Muscle of leg (tissue), 11 donors: ENCODE data around the gene ASNSD1. TPM values are rescaled to one million over a fixed set of nuclear protein-coding genes. Genes with fewer than 3 reads are reported as not detected.
"Not testable (repeated sequence)": the region's sequence is repeated elsewhere in the genome, so short reads cannot be mapped to it uniquely, and the experiment has no call there.

Experiments
- DNase-seq: peaks from one replicate; pipeline ENCODE4 v3.0.0; 2013
- H3K27ac ChIP-seq: one replicate; pipeline ENCODE4 v1.5.1; 2013; ENCODE audit warnings: mild to moderate bottlenecking, low read length, control low read depth
- H3K27me3 ChIP-seq: one replicate; pipeline ENCODE4 v1.6.1; 2013; ENCODE audit warnings: low read length; ENCODE audit not compliant: control insufficient read depth, insufficient read depth
- H3K36me3 ChIP-seq: one replicate; pipeline ENCODE4 v1.6.1; 2013; ENCODE audit warnings: low read length; ENCODE audit not compliant: control insufficient read depth, insufficient read depth
- H3K4me1 ChIP-seq: one replicate; pipeline ENCODE4 v1.6.1; 2013; ENCODE audit warnings: low read length; ENCODE audit not compliant: control insufficient read depth, insufficient read depth
- H3K4me3 ChIP-seq: one replicate; pipeline ENCODE4 v1.5.1; 2013; ENCODE audit warnings: low read length, control low read depth
- H3K9me3 ChIP-seq: replicated peaks from 2 replicates; pipeline ENCODE4 v1.6.1; 2013; ENCODE audit warnings: low read depth, low read length; ENCODE audit not compliant: control insufficient read depth
- WGBS: methylation state at CpG from one replicate; pipeline ENCODE4 v1.1.5; 2013; ENCODE audit warnings: missing lambda C conversion rate; ENCODE audit not compliant: insufficient coverage; 5-methylcytosine and 5-hydroxymethylcytosine counted together
- polyA plus RNA-seq, 8 donors: library from polyadenylated mRNA; unstranded; fragments of 120-200 nt; gene quantifications; one replicate each; pipeline versions ENCODE4 v1.2.1 to v1.2.3, GENCODE V29; 2013; ENCODE audit warnings: inconsistent platforms in 1 of 8, low replicate concordance in 1 of 8; ENCODE audit not compliant: insufficient read length in 8 of 8, insufficient read depth in 1 of 8
- total RNA-seq: library from RNA; stranded (reverse); fragments of 120-200 nt; gene quantifications from one replicate; pipeline ENCODE4 v1.2.4, GENCODE V29; 2013

Gene ASNSD1
- total and polyA plus RNA-seq, 9 donors = 32.1 to 49.7 (median 38.5) TPM

- H3K4me3 ChIP-seq = peak overlapping the region; percentile 88
- H3K27ac ChIP-seq = peak overlapping the region; percentile 78
- WGBS = 0% methylated on average over 2 of the region's 9 CpGs
- peaks cover 3% of the 10 kb centered on the region for H3K36me3 ChIP-seq
- no peak for DNase-seq
- H3K27me3 ChIP-seq = no peaks in the 10 kb centered on the region
- no peaks in the 10 kb centered on the region for H3K9me3 ChIP-seq
- H3K4me1 ChIP-seq = peaks cover 8% of the 10 kb centered on the region
Measured at GRCh38 chr2:189661957-189662321, 680 bp downstream of the ASNSD1 start.

- Histone ChIP-seq H3K27me3 (no peaks in the 10 kb centered on the region), H3K4me3 (no peak overlapping the region), H3K36me3 (peaks cover 9% of the 10 kb centered on the region), H3K27ac (no peak overlapping the region), H3K4me1 (peaks cover 8% of the 10 kb centered on the region), H3K9me3 (no peaks in the 10 kb centered on the region)
- 41% methylated on average over 4 of the region's 5 CpGs for WGBS
- no peak for DNase-seq
Measured at GRCh38 chr2:189662669-189663226, 1.5 kb downstream of the ASNSD1 start.

DNA sequence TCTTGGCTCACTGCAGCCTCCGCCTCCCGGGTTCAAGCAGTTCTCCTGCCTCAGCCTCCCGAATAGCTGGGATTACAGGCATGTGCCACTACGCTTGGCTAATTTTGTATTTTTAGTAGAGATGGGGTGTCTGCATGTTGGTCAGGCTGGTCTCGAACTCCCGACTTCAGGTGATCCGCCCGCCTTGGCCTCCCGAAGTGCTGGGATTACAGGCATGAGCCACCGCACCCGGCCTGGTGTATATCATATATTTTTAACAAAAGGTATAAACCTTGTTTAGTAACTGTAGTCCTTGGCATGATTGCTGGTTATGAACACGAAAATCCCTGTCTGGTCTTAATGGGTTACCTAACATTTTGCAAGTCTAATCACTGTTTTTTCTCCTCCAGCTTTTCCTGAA lies 2.1 kb downstream of the ASNSD1 start:
- not testable (repeated sequence) for H3K9me3 ChIP-seq, H3K4me1 ChIP-seq, H3K27me3 ChIP-seq, DNase-seq, H3K4me3 ChIP-seq, H3K27ac ChIP-seq
- WGBS = no CpG with 5 or more reads among the region's 12 CpGs
- H3K36me3 ChIP-seq = peaks cover 15% of the 10 kb centered on the region

DNA sequence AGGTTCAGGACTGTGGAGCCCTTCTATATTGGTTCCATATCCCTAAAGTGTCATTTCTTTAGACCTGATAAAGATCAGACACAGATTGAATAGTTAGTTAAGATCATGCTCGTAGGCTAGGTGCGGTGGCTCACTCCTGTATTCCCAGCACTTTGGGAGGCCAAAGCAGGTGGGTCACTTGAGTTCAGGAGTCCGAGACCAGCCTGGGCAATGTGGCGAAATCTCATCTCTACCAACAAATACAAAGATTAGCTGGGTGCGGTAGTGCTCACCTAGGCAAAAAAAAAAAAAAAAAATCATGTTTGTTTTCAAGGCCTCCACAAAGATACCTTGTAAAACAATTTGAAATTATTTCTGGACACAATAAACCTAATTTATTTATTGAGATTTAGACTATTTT lies 8.7 kb downstream of the ASNSD1 start:
- DNase-seq = no peak
- no peaks in the 10 kb centered on the region for H3K9me3 ChIP-seq
- H3K36me3 ChIP-seq = peaks cover 35% of the 10 kb centered on the region
- WGBS = no CpG with 5 or more reads among the region's 5 CpGs
- no peak overlapping the region for H3K4me3 ChIP-seq
- H3K27ac ChIP-seq = no peak overlapping the region
- no peaks in the 10 kb centered on the region for H3K27me3 ChIP-seq
- peaks cover 9% of the 10 kb centered on the region for H3K4me1 ChIP-seq

DNA sequence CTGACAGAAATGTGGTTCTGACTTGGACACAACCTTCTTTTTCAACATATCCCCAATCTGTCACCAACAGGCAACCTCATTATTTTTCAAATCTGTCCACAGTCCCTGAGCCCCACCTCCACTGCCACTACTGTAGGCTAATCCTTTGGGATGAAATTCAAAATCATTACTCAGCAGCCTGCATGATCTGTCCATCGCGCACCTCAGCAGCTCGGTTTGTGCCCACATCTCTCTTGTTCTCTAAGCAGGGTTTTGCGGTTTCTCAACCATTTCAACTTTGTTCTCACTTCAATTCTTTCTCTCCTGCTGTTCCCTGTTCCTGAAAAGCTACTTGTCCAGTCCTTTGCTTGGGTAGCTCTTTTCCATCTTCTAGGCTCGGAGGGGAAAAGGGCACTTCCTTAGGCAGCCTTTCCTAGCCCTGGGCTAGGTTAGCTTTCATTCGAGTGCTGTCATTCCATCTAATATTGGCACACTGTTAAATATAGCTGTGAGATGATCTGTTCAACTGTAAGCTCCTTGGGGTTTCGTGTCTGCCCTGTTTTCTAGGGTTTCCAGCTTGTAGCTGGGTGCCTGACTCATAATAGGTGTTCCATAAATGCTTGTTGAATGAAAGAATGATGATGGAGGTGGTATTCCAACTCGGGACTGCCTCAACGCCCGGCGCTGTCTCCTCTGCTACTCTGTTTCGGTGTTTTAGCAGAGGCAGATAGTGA lies 12.6 kb downstream of the ASNSD1 start:
- H3K36me3 ChIP-seq = peaks cover 23% of the 10 kb centered on the region
- H3K27me3 ChIP-seq = no peaks in the 10 kb centered on the region
- peak overlapping the region; percentile 81 for H3K27ac ChIP-seq
- DNase-seq = no peak
- peaks cover 9% of the 10 kb centered on the region for H3K9me3 ChIP-seq
- 31% methylated on average over 10 of the region's 12 CpGs for WGBS
- peaks cover 12% of the 10 kb centered on the region for H3K4me1 ChIP-seq
- H3K4me3 ChIP-seq = peak overlapping the region; percentile 80

- WGBS = under 1% methylated on average over 60 of the region's 62 CpGs
- peaks cover 23% of the 10 kb centered on the region for H3K36me3 ChIP-seq
- peaks cover 9% of the 10 kb centered on the region for H3K9me3 ChIP-seq
- H3K4me1 ChIP-seq = peaks cover 12% of the 10 kb centered on the region
- DNase-seq = peak; percentile 93
- H3K27me3 ChIP-seq = no peaks in the 10 kb centered on the region
- peak within 1 kb of the TSS; percentile 92 for H3K27ac ChIP-seq
- H3K4me3 ChIP-seq = peak within 1 kb of the TSS; percentile 80
Measured at GRCh38 chr2:189674374-189675112, 13.3 kb downstream of the ASNSD1 start, which contains the start of gene ANKAR. Gene ANKAR, plus strand, starts transcription at chr2:189674670. Its CDS starts 1,821 bp downstream, at chr2:189676491.

DNA sequence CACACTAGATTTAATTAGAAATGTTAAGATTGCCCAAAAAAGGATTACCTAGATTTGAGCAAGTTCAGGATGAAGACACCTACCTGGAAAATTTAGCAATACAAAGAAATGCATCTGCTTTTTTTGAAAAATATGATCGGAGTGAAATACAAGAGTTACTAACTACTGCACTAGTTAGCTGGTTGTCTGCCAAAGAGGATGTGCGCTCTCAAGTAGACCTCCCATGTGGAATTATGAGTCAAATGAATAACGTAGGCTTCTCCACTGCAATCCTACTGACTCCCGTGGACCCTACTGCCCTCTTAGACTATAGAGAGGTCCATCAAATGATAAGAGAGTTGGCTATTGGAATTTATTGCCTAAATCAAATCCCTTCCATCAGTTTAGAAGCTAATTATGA lies 15.2 kb downstream of the ASNSD1 start:
- Histone ChIP-seq H3K4me1 (peaks cover 12% of the 10 kb centered on the region), H3K27ac (no peak overlapping the region), H3K4me3 (no peak overlapping the region), H3K9me3 (peaks cover 9% of the 10 kb centered on the region), H3K36me3 (peaks cover 16% of the 10 kb centered on the region), H3K27me3 (no peaks in the 10 kb centered on the region)
- DNase-seq = no peak
- WGBS = no CpG with 5 or more reads among the region's 4 CpGs

DNA sequence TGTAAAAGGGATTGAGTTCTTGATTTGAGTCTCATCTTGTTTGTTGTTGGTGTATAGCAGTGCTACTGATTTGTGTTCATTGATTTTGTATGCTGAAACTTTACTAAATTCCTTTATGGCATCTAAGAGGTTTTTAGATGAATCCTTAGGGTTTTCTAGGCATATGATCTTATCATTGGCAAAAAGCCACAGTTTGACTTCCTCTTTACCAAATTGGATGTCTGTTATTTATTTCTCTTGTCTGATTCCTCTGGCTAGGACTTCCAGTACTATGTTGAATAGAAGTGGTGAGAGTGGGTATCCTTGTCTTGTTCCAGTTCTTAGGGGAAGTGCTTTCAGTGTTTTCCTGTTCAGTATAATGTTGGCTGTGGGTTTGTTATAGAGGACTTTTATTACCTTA lies 18.0 kb downstream of the ASNSD1 start:
- no peaks in the 10 kb centered on the region for H3K27me3 ChIP-seq
- no peak for DNase-seq
- H3K9me3 ChIP-seq = peaks cover 9% of the 10 kb centered on the region
- no peak overlapping the region for H3K4me3 ChIP-seq
- H3K4me1 ChIP-seq = peaks cover 5% of the 10 kb centered on the region
- peaks cover 6% of the 10 kb centered on the region for H3K36me3 ChIP-seq
- no peak overlapping the region for H3K27ac ChIP-seq

DNA sequence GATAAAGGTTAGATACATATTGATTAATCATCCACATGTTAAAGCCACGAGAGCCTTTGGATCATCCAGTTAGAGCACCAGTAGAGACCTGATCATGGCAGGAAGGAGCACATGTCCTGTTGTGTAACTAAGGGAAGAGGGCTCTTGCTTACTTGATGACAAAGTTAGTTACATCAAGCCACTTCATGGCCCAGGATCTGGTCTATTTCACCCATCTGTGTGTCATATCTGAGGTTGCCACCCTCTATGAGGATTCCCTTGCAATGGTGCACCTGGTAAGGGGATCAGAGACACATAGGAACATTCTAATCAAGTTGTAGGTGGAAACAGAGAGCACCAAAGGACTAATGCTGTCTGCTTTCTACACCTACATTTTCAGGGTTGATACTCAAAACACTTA lies 19.9 kb downstream of the ASNSD1 start:
- Histone ChIP-seq H3K27ac (no peak overlapping the region), H3K4me3 (no peak overlapping the region), H3K4me1 (peaks cover 3% of the 10 kb centered on the region), H3K27me3 (no peaks in the 10 kb centered on the region), H3K36me3 (peaks cover 6% of the 10 kb centered on the region), H3K9me3 (peaks cover 9% of the 10 kb centered on the region)
- DNase-seq = no peak
- WGBS = no CpG with 5 or more reads among the region's 1 CpG

GRCh38 chr2:189681903-189682302 lies 20.6 kb downstream of the ASNSD1 start:
- H3K36me3 ChIP-seq = peaks cover 4% of the 10 kb centered on the region
- no peak overlapping the region for H3K27ac ChIP-seq
- DNase-seq = no peak
- no peak overlapping the region for H3K4me3 ChIP-seq
- peaks cover 3% of the 10 kb centered on the region for H3K4me1 ChIP-seq
- H3K27me3 ChIP-seq = no peaks in the 10 kb centered on the region
- H3K9me3 ChIP-seq = peaks cover 9% of the 10 kb centered on the region
